ENCODE data around the gene SUPT6H.

SUPT6H gene

DNA sequence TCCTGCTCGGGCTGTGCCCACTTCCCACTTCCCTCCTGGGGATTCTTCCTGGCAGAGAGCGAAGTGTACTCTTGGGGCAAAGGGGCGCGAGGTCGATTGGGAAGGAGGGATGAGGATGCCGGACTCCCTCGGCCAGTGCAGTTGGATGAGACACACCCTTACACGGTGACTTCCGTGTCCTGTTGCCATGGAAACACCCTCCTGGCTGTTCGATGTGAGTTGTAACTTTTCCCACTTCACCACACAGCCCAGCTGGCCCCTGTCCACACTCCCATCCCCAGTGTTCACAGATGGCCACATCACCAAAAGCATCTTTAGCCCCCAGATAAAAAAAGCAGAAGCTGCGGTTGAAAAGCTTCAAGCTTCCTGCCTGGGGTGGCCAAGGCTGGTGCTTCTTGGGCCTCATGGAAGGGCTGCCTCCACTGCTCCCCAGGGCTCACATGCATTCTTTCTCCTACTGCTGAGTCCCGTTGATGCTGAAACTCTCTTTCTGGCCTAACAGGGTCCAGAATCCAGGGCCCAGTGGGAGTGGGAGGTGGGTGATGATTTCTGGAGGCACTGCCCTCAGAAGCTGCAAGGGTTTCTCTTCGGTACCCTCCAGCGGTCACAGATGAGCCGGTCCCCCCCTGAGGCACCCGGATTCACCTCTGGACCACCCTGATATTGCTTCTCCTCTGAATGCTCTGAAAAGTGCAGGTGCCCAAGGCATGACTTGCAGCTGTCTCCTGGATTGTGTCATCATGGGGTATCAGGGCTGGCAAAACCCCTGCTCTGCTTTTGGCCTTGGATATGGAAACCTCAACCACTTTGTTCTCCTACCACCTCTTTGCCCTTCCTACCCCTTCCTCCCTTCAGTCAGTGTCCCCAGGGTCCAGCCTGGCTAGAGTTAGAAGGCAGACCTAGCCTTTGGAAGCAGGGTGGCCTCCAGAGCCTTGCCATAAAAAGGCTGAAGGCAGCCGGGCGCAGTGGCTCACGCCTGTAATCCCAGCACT lies 79.6 kb downstream of the SUPT6H start:
- H2AFZ ChIP-seq (ENCODE audit: low read length) = no peak overlapping the region
- peak overlapping the region; percentile 4 for H3K4me3 ChIP-seq (ENCODE audit: low read depth, low read length, poor library complexity, severe bottlenecking)
- peaks cover 9% of the 10 kb centered on the region for H3K79me2 ChIP-seq (ENCODE audit: insufficient read depth, low read length)
- H3K9me3 ChIP-seq (ENCODE audit: low read length) = peaks cover 9% of the 10 kb centered on the region
- peak overlapping the region; percentile 97 for H3K27ac ChIP-seq (ENCODE audit: low read depth, low read length, poor library complexity, severe bottlenecking)
- no peaks in the 10 kb centered on the region for H3K27me3 ChIP-seq (ENCODE audit: insufficient read depth, low read length)
- H3K9ac ChIP-seq (ENCODE audit: low read length) = peak overlapping the region; percentile 36; the same call in 1 of the 2 replicates
- no peaks in the 10 kb centered on the region for H4K20me1 ChIP-seq (ENCODE audit: insufficient read depth, low read length)
- H3K9me2 ChIP-seq (ENCODE audit: low read depth, low read length) = no peaks in the 10 kb centered on the region
- H3K36me3 ChIP-seq (ENCODE audit: insufficient read depth, low read length) = peaks cover 52% of the 10 kb centered on the region
- peaks cover 66% of the 10 kb centered on the region for H3K4me1 ChIP-seq (ENCODE audit: insufficient read depth, low read length, severe bottlenecking)
- no peaks in the 10 kb centered on the region for H3F3A ChIP-seq (ENCODE audit: insufficient read depth, low read length)
- TF ChIP-seq CTCF (IDR thresholded peaks at IDR 0.05; ENCODE audit: low read length) (no peak), EZH2 (IDR thresholded peaks at IDR 0.05; ENCODE audit: borderline replicate concordance, low read length) (no peak)
- peak overlapping the region; percentile 36; the same call in 1 of the 2 replicates for H3K4me2 ChIP-seq (ENCODE audit: low read length)

GRCh38 chr17:28743243-28744103 lies 81.5 kb downstream of the SUPT6H start, which contains the start of gene TRAF4:
TSS of gene TRAF4 (plus strand) at chr17:28744011. CDS start at chr17:28744113, 102 bp downstream.
- H3K4me3 ChIP-seq (ENCODE audit: low read depth, low read length, poor library complexity, severe bottlenecking) = peak within 1 kb of the TSS; percentile 87
- H2AFZ ChIP-seq (ENCODE audit: low read length) = no peak within 1 kb of the TSS

More at GRCh38 chr17:28743243-28744103, 81.5 kb downstream of the SUPT6H start, which contains the start of gene TRAF4:
- Histone ChIP-seq H3K27me3 (ENCODE audit: insufficient read depth, low read length) (no peaks in the 10 kb centered on the region), H3K9me3 (ENCODE audit: low read length) (0 out of 2 replicates have a peak, but pooled peaks cover 6% of the 10 kb centered on the region), H3K4me2 (ENCODE audit: low read length) (peak within 1 kb of the TSS; percentile 76), H3K36me3 (ENCODE audit: insufficient read depth, low read length) (peaks cover 62% of the 10 kb centered on the region), H3K9me2 (ENCODE audit: low read depth, low read length) (no peaks in the 10 kb centered on the region), H3K79me2 (ENCODE audit: insufficient read depth, low read length) (peaks cover 9% of the 10 kb centered on the region), H3K27ac (ENCODE audit: low read depth, low read length, poor library complexity, severe bottlenecking) (peak within 1 kb of the TSS; percentile 97), H3K9ac (ENCODE audit: low read length) (peak within 1 kb of the TSS; percentile 95), H4K20me1 (ENCODE audit: insufficient read depth, low read length) (no peaks in the 10 kb centered on the region), H3K4me1 (ENCODE audit: insufficient read depth, low read length, severe bottlenecking) (peaks cover 71% of the 10 kb centered on the region), H3F3A (ENCODE audit: insufficient read depth, low read length) (no peaks in the 10 kb centered on the region)
- TF ChIP-seq CTCF (IDR thresholded peaks at IDR 0.05; ENCODE audit: low read length) (no peak), EZH2 (IDR thresholded peaks at IDR 0.05; ENCODE audit: borderline replicate concordance, low read length) (no peak)

Measured in OCI-LY1 (cell line).